NCI-H82 (cell line): ENCODE data around the gene SEMA3C.

Experiments
- DNase-seq: peaks from one replicate; lab custom pipeline; 2025; lab: John Stamatoyannopoulos, UW

Gene SEMA3C

GRCh38 chr7:80824253-80824652 lies 94.6 kb downstream of the SEMA3C start:
- peak; percentile 73 for DNase-seq

GRCh38 chr7:80823057-80823456 lies 95.8 kb downstream of the SEMA3C start:
- peak; percentile 91 for DNase-seq

GRCh38 chr7:80821771-80822319 lies 97.0 kb downstream of the SEMA3C start:
- peak; percentile 24 for DNase-seq

- DNase-seq, result no peak
Measured at GRCh38 chr7:80819503-80819902, 99.3 kb downstream of the SEMA3C start.

GRCh38 chr7:80818181-80818580 lies 100.7 kb downstream of the SEMA3C start:
- no peak for DNase-seq

- DNase-seq, result peak; percentile 39
Measured at GRCh38 chr7:80816806-80817205, 102.0 kb downstream of the SEMA3C start.

- no peak for DNase-seq
Measured at GRCh38 chr7:80815733-80816132, 103.1 kb downstream of the SEMA3C start.

GRCh38 chr7:80809545-80809944 lies 109.3 kb downstream of the SEMA3C start:
- DNase-seq, result no peak

- peak; percentile 16 for DNase-seq
Measured at GRCh38 chr7:80807166-80807900, 111.5 kb downstream of the SEMA3C start.

- DNase-seq, result peak; percentile 22
Measured at GRCh38 chr7:80806663-80807062, 112.2 kb downstream of the SEMA3C start.

- no peak for DNase-seq
Measured at GRCh38 chr7:80804589-80804988, 114.3 kb downstream of the SEMA3C start.

GRCh38 chr7:80802527-80802926 lies 116.3 kb downstream of the SEMA3C start:
- peak; percentile 7 for DNase-seq

GRCh38 chr7:80794631-80795573 lies 123.9 kb downstream of the SEMA3C start:
- no peak for DNase-seq

GRCh38 chr7:80791509-80791929 lies 127.3 kb downstream of the SEMA3C start:
- peak; percentile 77 for DNase-seq

- peak; percentile 56 for DNase-seq
Measured at GRCh38 chr7:80790877-80791276, 128.0 kb downstream of the SEMA3C start.

GRCh38 chr7:80787721-80788120 lies 131.1 kb downstream of the SEMA3C start:
- no peak for DNase-seq

GRCh38 chr7:80785961-80786536 lies 132.8 kb downstream of the SEMA3C start:
- no peak for DNase-seq

- DNase-seq, result no peak
Measured at GRCh38 chr7:80785276-80785675, 133.6 kb downstream of the SEMA3C start.

GRCh38 chr7:80783678-80784327 lies 135.0 kb downstream of the SEMA3C start:
- peak; percentile 58 for DNase-seq

GRCh38 chr7:80783186-80783677 lies 135.6 kb downstream of the SEMA3C start:
- no peak for DNase-seq

- no peak for DNase-seq
Measured at GRCh38 chr7:80781561-80781979, 137.3 kb downstream of the SEMA3C start.

- no peak for DNase-seq
Measured at GRCh38 chr7:80781146-80781545, 137.7 kb downstream of the SEMA3C start.
